IMR-90 (cell line): ENCODE results near the gene JMY. TPM values are rescaled to one million over a fixed set of nuclear protein-coding genes. Genes with fewer than 3 reads are reported as not detected.

ENCODE experiments used
- ATAC-seq: fragments of 200-7000 bp; cut with Tn5 transposase; 2 replicates; pipeline ENCODE4 v1.9.1; 2020; ENCODE audit warnings: low read depth, mild to moderate bottlenecking, moderate library complexity
- BruUV-seq: library from RNA; stranded (reverse); fragments of 400-500 nt; replicated peaks from 2 replicates; lab custom pipeline; 2021; lab: Mats Ljungman, UMichigan
- CTCF ChIA-PET: fragments of 300-600 bp; formaldehyde crosslinking; extraction: SDS; loops from one replicate; lab custom pipeline; 2021; ENCODE audit warnings: antibody characterized with exemption; lab: Yijun Ruan, JAX
- POLR2A ChIA-PET: fragments of 300-600 bp; sonication (Branson Sonifier 250); formaldehyde crosslinking; loops from one replicate; lab custom pipeline; 2022; ENCODE audit warnings: antibody characterized with exemption; ENCODE audit not compliant: unreplicated experiment; lab: Charles Lee
- DNase-seq: peaks from one replicate; pipeline ENCODE4 v3.0.0; 2013
- H2AFZ ChIP-seq: replicated peaks from 2 replicates; pipeline ENCODE3; 2013; ENCODE audit warnings: low read length, mild to moderate bottlenecking; ENCODE audit not compliant: poor library complexity
- H2AK5ac ChIP-seq: 2 replicates; pipeline ENCODE4 v1.6.1; 2013; ENCODE audit warnings: low read depth, low read length, inconsistent platforms
- H2AK9ac ChIP-seq: replicated peaks from 2 replicates; pipeline ENCODE3; 2013; ENCODE audit warnings: mild to moderate bottlenecking, low read depth, low read length, moderate library complexity; ENCODE audit not compliant: poor library complexity
- H2BK120ac ChIP-seq: 2 replicates; pipeline ENCODE4 v1.6.1; 2013; ENCODE audit warnings: low read depth, low read length, inconsistent platforms
- H2BK15ac ChIP-seq: 3 replicates; pipeline ENCODE4 v1.6.1; 2013; ENCODE audit warnings: low read depth, low read length, inconsistent platforms
- H2BK20ac ChIP-seq: 2 replicates; pipeline ENCODE4 v1.6.1; 2013; ENCODE audit warnings: low read depth, mild to moderate bottlenecking, inconsistent platforms, low read length, moderate library complexity
- H2BK5ac ChIP-seq: 2 replicates; pipeline ENCODE4 v1.6.1; 2013; ENCODE audit warnings: mild to moderate bottlenecking, low read depth, low read length, inconsistent platforms; ENCODE audit not compliant: poor library complexity, severe bottlenecking
- H3K14ac ChIP-seq: replicated peaks from 2 replicates; pipeline ENCODE4 v1.6.1; 2013; ENCODE audit warnings: low read depth, low read length, inconsistent platforms
- H3K18ac ChIP-seq: 2 replicates; pipeline ENCODE4 v1.6.1; 2013; ENCODE audit warnings: low read depth, low read length, control low read depth
- H3K23ac ChIP-seq: 2 replicates; pipeline ENCODE4 v1.6.1; 2013; ENCODE audit warnings: low read depth, low read length, inconsistent platforms
- H3K27ac ChIP-seq: 2 replicates; pipeline ENCODE4 v1.5.1; 2013; ENCODE audit warnings: mild to moderate bottlenecking, control low read depth, low read length; ENCODE audit not compliant: insufficient read depth
- H3K27me3 ChIP-seq: 2 replicates; pipeline ENCODE4 v1.6.1; 2013; ENCODE audit warnings: low read length; ENCODE audit not compliant: control insufficient read depth, insufficient read depth
- H3K36me3 ChIP-seq: 2 replicates; pipeline ENCODE4 v1.6.1; 2013; ENCODE audit warnings: low read length, mixed read lengths; ENCODE audit not compliant: control insufficient read depth, insufficient read depth
- H3K4ac ChIP-seq: 2 replicates; pipeline ENCODE4 v1.6.1; 2013; ENCODE audit warnings: low read depth, low read length, inconsistent platforms
- H3K4me1 ChIP-seq: 2 replicates; pipeline ENCODE4 v1.6.1; 2013; ENCODE audit warnings: low read length, mixed read lengths; ENCODE audit not compliant: control insufficient read depth, insufficient read depth
- H3K4me2 ChIP-seq: 2 replicates; pipeline ENCODE4 v1.6.1; 2013; ENCODE audit warnings: low read depth, mild to moderate bottlenecking, control low read depth, low read length, moderate library complexity
- H3K4me3 ChIP-seq: 2 replicates; pipeline ENCODE4 v1.5.1; 2013; ENCODE audit warnings: low read depth, mild to moderate bottlenecking, control low read depth, low read length, moderate library complexity; ENCODE audit not compliant: insufficient read depth
- H3K56ac ChIP-seq: 2 replicates; pipeline ENCODE4 v1.6.1; 2013; ENCODE audit warnings: low read length, inconsistent platforms; ENCODE audit not compliant: insufficient read depth; ENCODE audit errors: extremely low read depth
- H3K79me1 ChIP-seq, 2 experiments: 2 replicates each; pipeline ENCODE4 v1.6.1; 2013; ENCODE audit warnings: low read length in 2 of 2, inconsistent platforms in 1 of 2, low read depth in 1 of 2
- H3K9ac ChIP-seq: 2 replicates; pipeline ENCODE4 v1.6.1; 2013; ENCODE audit warnings: low read depth, low read length, control low read depth
- H3K9me1 ChIP-seq: 2 replicates; pipeline ENCODE4 v1.6.1; 2013; ENCODE audit warnings: low read length, inconsistent platforms; ENCODE audit not compliant: insufficient read depth
- H3K9me3 ChIP-seq: 2 replicates; pipeline ENCODE4 v1.6.1; 2013; ENCODE audit warnings: low read length; ENCODE audit not compliant: control insufficient read depth, insufficient read depth
- H4K20me1 ChIP-seq: 2 replicates; pipeline ENCODE4 v1.6.1; 2013; ENCODE audit warnings: low read length, inconsistent platforms; ENCODE audit not compliant: insufficient read depth
- H4K5ac ChIP-seq: 2 replicates; pipeline ENCODE4 v1.6.1; 2013; ENCODE audit warnings: mild to moderate bottlenecking, low read depth, low read length, control low read depth
- H4K8ac ChIP-seq, 2 experiments: 2 replicates each; pipeline ENCODE4 v1.6.1; 2013; ENCODE audit warnings: low read depth in 2 of 2, low read length in 2 of 2, control low read depth in 1 of 2, inconsistent platforms in 1 of 2
- H4K91ac ChIP-seq: 2 replicates; pipeline ENCODE4 v1.6.1; 2013; ENCODE audit warnings: low read depth, low read length, inconsistent platforms; ENCODE audit not compliant: insufficient read depth
- CEBPB ChIP-seq: IDR thresholded peaks from 2 replicates; pipeline ENCODE4 v1.6.1; 2012; ENCODE audit warnings: low read depth, low read length, improper control_type of control experiment
- POLR2A ChIP-seq: IDR thresholded peaks from 2 replicates; pipeline ENCODE4 v1.6.1; 2012; ENCODE audit warnings: mild to moderate bottlenecking, low read depth, low read length
- WGBS, 2 experiments: methylation state at CpG; one replicate each; pipeline versions ENCODE4 v1.1.5 to v1.1.7; 2013; ENCODE audit warnings: missing lambda C conversion rate in 2 of 2; ENCODE audit not compliant: insufficient read length in 1 of 2; ENCODE audit errors: extremely low coverage in 2 of 2; 5-methylcytosine and 5-hydroxymethylcytosine counted together
- dilution Hi-C: fragments of 300-500 bp; cut with HindIII; formaldehyde crosslinking; loops from one replicate; pipeline ENCODE4 v1.14.3; 2018; ENCODE audit warnings: low sequenced_read_pairs; ENCODE audit not compliant: unreplicated experiment
- in situ Hi-C: fragments of 300-500 bp; cut with MboI; formaldehyde crosslinking; loops from 3 replicates; pipeline ENCODE4 v1.14.3; 2019; ENCODE audit warnings: low sequenced_read_pairs, inconsistent platforms, mixed read lengths
- intact Hi-C: fragments of 100-400 bp; cut with micrococcal nuclease; formaldehyde crosslinking; loops from 2 replicates; pipeline ENCODE4 v1.10.0; 2022
- polyA plus RNA-seq, 3 experiments: library from polyadenylated mRNA; depleted of rRNA; stranded (reverse); fragments of >200 nt; gene quantifications; 2 replicates each; pipeline ENCODE4 v1.2.3, GENCODE V29; 2012; ENCODE audit warnings: low replicate concordance in 1 of 3
- total RNA-seq: library from RNA; depleted of rRNA; stranded (reverse); fragments of >200 nt; gene quantifications from 2 replicates; pipeline ENCODE4 v1.2.3, GENCODE V29; 2012

JMY gene
- total and polyA plus RNA-seq, 2 of the 4 experiments (the other 2 are of a cell fraction) = 1.7 to 3.2 TPM

DNA sequence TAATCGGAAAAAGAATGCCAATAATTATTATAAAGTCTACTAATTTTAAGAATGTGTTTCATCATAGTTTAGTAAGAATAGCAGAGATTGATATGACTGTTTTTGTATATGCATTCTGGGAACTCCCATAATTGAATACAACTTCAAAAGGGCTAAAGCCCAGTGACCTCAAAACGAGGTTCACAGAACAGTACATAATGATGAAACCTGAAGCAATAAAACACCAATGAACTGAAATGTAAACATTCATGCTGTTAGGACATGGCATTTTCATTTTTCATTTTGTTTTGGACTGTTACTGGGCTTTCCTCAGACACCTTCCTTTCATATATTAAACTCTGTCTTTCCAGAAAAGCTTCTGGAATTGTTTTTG is 684 bp upstream of the JMY start:
- TSS peak; percentile 48 for BruUV-seq
- no peak for ATAC-seq
- in situ Hi-C loops = no loop called here
- H3K27ac ChIP-seq = peak overlapping the region; percentile 51
- peak overlapping the region; percentile 76 for H3K4me3 ChIP-seq
- H3K9ac ChIP-seq = peak overlapping the region; percentile 56
- no peaks in the 10 kb centered on the region for H3K9me1 ChIP-seq
- no peak overlapping the region for H3K4ac ChIP-seq
- H4K91ac ChIP-seq = no peak overlapping the region
- dilution Hi-C loops = no loop called here
- H2AK9ac ChIP-seq = peak overlapping the region; percentile 11
- H3K23ac ChIP-seq = peak overlapping the region; percentile 94
- H4K20me1 ChIP-seq = peaks cover 9% of the 10 kb centered on the region
- peak overlapping the region; percentile 91; the same call in 1 of the 2 replicates for H3K14ac ChIP-seq
- H3K4me1 ChIP-seq = peaks cover 1% of the 10 kb centered on the region; the same call in 1 of the 2 replicates
- no peak overlapping the region for H2BK120ac ChIP-seq
- H2AK5ac ChIP-seq = no peak overlapping the region
- POLR2A ChIA-PET = interaction anchor here (0.6 kb wide), 1 partner anchor 269 kb away, joined by 5 read pairs; no protein-coding TSS in a partner anchor
- peak; percentile 40 for DNase-seq
- H3K9me3 ChIP-seq = no peaks in the 10 kb centered on the region
- intact Hi-C loops = loop anchor here (2.0 to 10.0 kb wide), 6 partner anchors 82 to 1460 kb away; partner anchors contain the start of gene TBCA
- H2BK5ac ChIP-seq = no peak overlapping the region
- peak overlapping the region; percentile 98 for H2AFZ ChIP-seq
- WGBS, 2 experiments = no CpG with 5 or more reads among the region's 2 CpGs
- H3K79me1 ChIP-seq = peaks cover 0 to 11% of the 10 kb centered on the region in 2 experiments; a peak in 2 of 4 replicates
- CTCF ChIA-PET = interaction anchor here (1.0 kb wide), 1 partner anchor 10 kb away, joined by 3 read pairs; no protein-coding TSS in a partner anchor
- H3K27me3 ChIP-seq = no peaks in the 10 kb centered on the region
- no peak overlapping the region for H2BK15ac ChIP-seq
- no peaks in the 10 kb centered on the region for H3K36me3 ChIP-seq
- no peak overlapping the region for H2BK20ac ChIP-seq
- peak overlapping the region; percentile 66; the same call in 1 of the 2 replicates for H3K56ac ChIP-seq
- peak overlapping the region; percentile 88 for H3K4me2 ChIP-seq
- H4K5ac ChIP-seq = no peak overlapping the region; the same call in 1 of the 2 replicates
- peak overlapping the region; percentile 34 to 85; a peak in 2 of 4 replicates for H4K8ac ChIP-seq
- H3K18ac ChIP-seq = no peak overlapping the region
- TF ChIP-seq POLR2A (no peak), CEBPB (peak; percentile 76)
